ENCODE measurements around the gene MCTP2.

DNA sequence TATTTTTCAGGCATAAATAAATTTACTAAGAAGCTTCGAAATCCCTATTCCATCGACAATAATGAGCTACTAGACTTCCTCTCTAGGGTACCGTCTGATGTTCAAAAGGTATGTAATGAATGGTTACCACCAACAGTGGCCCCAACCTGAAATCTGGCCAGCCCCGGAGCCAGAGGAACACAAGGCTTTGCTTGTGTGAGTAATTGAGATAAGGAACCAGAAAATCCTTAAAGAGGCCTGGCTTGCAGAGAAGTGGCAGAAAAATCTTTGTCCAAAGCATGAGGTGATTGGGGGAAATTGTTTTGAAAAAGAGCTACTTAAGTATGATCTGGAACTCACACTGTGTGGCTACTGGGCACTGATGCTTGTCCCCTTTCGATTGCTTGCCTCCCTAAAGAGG, 245.3 kb downstream of the MCTP2 start:
- TF ChIP-seq, protein P1, sequence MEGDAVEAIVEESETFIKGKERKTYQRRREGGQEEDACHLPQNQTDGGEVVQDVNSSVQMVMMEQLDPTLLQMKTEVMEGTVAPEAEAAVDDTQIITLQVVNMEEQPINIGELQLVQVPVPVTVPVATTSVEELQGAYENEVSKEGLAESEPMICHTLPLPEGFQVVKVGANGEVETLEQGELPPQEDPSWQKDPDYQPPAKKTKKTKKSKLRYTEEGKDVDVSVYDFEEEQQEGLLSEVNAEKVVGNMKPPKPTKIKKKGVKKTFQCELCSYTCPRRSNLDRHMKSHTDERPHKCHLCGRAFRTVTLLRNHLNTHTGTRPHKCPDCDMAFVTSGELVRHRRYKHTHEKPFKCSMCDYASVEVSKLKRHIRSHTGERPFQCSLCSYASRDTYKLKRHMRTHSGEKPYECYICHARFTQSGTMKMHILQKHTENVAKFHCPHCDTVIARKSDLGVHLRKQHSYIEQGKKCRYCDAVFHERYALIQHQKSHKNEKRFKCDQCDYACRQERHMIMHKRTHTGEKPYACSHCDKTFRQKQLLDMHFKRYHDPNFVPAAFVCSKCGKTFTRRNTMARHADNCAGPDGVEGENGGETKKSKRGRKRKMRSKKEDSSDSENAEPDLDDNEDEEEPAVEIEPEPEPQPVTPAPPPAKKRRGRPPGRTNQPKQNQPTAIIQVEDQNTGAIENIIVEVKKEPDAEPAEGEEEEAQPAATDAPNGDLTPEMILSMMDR (IDR thresholded peaks at IDR 0.05) = no peak
- no peak for TF ChIP-seq POLR2AphosphoS5 (IDR thresholded peaks at IDR 0.05)
- no peak for TF ChIP-seq POLR2A (IDR thresholded peaks at IDR 0.05)
